HG03457 (cell line): Measurements from ENCODE around the gene NEK8.
"Not testable (repeated sequence)": the region's sequence is repeated elsewhere in the genome, so short reads cannot be mapped to it uniquely, and the experiment has no call there.

Source experiments
- ATAC-seq: cut with Tn5 transposase; IDR thresholded peaks from one replicate; pipeline ENCODE4 v1.9.1; 2021; ENCODE audit warnings: moderate number of reproducible peaks; ENCODE audit not compliant: unreplicated experiment

The NEK8 gene

GRCh38 chr17:28725166-28725659 is 3.4 kb upstream of the NEK8 start:
- ATAC-seq: no peak

- ATAC-seq: no peak
Measured at GRCh38 chr17:28725660-28726225, 2.8 kb upstream of the NEK8 start.

GRCh38 chr17:28726226-28726626 is 2.4 kb upstream of the NEK8 start, which contains the start of gene TLCD1:
Gene TLCD1, minus strand, starts transcription at chr17:28726233. Its CDS starts 136 bp downstream, at chr17:28726097.
- no peak for ATAC-seq

GRCh38 chr17:28726627-28727491 is 1.7 kb upstream of the NEK8 start:
- ATAC-seq: peak; percentile 31

GRCh38 chr17:28729950-28730330 is 1.4 kb downstream of the NEK8 start:
- no peak for ATAC-seq

- no peak for ATAC-seq
Measured at GRCh38 chr17:28733346-28733745, 4.8 kb downstream of the NEK8 start.

GRCh38 chr17:28734712-28735241 is 6.2 kb downstream of the NEK8 start:
- ATAC-seq: no peak

- no peak for ATAC-seq
Measured at GRCh38 chr17:28735242-28735722, 6.7 kb downstream of the NEK8 start.

GRCh38 chr17:28735913-28736769 is 7.6 kb downstream of the NEK8 start:
- ATAC-seq: not testable (repeated sequence)

- ATAC-seq: no peak
Measured at GRCh38 chr17:28737316-28737715, 8.7 kb downstream of the NEK8 start.

GRCh38 chr17:28737770-28738679 is 9.4 kb downstream of the NEK8 start:
- no peak for ATAC-seq

GRCh38 chr17:28738680-28739384 is 10.2 kb downstream of the NEK8 start:
- ATAC-seq: no peak

- ATAC-seq: no peak
Measured at GRCh38 chr17:28740406-28741357, 12.1 kb downstream of the NEK8 start.

GRCh38 chr17:28741358-28742349 is 13.1 kb downstream of the NEK8 start:
- no peak for ATAC-seq

- peak; percentile 41 for ATAC-seq
Measured at GRCh38 chr17:28743243-28744103, 14.9 kb downstream of the NEK8 start, which contains the start of gene TRAF4. Gene TRAF4, plus strand, starts transcription at chr17:28744011. Its CDS starts 102 bp downstream, at chr17:28744113.
